Pons (tissue), 1 donor: ENCODE data around the gene AHRR.

Source experiments
- DNase-seq: peaks from one replicate; pipeline ENCODE4 v3.0.0-alpha.2; 2016; ENCODE audit warnings: low spot score

AHRR gene

DNA sequence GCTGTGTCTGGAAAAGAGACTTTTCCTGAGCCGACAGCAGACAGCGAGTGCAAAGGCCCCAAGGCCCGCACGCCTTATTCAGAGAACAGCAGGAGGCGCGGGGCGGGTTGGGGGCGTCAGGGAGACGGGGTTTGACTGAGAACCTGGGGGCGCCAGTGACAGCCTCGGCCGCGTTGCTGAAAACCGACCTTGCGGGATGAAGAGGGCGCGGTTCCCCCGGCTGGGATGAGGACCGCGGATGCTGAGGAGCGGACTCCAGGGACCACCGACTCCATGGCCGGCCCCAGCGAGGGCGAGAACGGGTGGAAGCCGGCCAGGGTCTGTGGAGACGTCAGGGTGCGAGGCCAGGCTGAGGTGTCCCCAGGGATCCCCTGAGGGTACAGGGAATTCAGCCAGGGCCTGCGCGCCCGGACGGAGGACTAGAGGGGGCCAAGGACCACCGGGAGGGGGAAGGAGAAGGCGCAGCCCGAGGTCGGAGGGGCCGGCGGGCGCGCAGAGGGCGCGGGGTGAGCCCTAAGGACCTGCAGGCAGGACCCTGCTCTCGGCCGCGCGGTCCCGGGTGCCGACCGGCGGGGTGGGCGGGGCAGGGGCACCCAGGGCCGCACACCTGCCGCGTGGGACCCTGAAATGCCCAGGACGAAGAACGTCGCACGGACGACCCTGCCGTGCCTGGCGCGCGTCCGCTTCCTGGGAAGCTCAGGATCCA is 837 bp upstream of the AHRR start:
- DNase-seq: no peak

DNA sequence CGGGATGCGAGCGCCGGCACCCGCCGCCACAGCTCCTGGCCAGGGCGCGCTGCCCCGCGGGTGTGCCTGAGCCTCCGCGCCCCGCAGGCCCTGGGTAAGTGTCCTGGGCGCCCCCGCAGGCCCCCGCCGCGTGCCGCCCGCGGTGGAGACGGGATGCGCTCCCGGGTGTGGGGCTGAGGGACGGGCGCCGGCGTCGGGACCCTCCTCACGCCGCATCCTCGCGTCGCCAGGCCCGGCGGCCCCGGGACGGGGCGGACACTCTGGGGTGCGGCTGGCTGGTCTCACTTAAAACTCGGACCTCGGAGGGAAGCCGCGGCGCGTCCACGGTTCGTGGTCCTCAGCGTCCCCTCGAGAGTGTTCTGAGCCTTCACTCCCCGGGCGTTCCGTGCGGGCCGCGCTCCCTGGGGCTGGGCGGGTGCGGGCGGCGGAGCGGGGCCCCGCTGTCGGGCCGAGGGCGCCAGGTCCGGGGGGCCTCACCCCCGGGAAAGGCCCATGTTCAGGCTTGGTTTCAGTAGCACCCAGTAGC is 275 bp downstream of the AHRR start:
- no peak for DNase-seq

DNA sequence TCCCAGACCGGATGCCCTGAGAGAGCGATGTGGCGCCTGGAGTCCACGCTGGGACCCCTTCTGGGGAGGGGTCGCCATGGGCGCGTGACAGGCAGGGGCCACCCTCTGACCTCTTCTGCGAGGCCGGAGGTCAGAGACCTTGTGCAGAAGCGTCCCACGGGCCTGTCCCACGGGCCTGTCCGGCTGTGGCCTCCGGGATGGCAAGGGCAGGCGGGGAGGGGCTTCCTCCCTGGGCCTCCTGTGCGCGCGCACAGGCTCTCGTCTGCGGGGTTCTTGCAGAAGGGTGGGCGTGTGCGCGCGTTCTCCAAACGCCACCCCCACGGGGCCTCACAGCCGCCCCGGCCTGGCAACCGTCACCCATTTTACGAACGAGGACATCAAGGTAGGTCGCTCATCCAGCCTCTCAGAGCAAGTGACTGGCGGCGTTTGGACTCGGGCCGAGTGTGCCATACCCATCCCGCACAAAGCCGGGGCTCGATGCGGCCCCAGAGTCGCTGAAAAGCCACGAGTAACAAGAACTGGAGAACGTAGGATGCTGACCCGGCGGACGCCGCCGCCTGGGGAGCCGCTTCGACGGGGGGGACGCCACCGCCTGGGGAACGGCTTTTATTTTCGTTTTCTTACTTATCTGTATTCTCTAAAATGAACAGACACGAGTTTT is 897 bp downstream of the AHRR start:
- DNase-seq: no peak

DNA sequence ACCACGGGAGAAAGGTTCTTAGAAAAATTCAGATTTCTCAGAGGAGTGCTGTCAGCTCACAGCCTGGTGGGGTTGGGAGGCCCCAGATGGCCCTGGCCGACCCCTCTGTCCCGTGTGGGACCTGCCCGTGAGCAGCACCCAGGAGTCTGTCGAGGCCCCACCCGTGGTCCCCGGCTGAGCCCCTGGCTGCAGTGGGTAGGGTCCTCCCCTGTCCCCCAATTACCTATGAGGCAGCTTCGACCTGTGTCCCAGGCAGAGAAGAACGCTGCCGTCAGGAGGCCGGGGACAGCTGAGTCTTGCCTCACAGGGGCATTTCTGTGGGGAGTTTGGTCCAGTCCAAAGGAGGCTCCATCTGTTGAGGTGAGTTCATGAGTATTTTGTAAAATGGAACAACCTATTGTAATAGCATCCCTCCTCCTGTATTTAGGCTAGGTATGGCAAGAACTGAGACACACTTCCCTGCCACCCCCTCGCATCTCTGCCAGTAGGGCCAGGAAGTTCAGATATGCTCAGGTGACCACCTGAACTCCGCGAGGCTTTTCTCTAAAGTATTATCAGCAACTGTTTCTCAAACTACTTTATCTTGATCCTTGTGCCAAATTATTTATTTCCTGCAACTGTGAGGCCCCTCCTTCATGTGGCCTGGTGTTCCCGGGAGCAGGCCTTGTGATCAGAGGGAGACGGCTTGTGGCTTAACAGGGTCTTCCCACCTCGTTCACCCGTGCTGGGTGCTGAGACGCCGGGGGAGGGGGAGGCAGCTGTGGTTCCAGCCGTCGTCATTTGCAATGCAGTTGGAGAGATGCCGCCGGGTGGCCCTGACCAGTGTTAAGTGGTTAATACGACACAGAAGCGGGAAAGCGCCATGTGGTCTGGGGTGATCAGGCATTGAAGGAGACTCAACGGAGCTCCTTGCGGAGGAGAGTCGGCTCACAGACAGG is 1.7 kb downstream of the AHRR start:
- no peak for DNase-seq

DNA sequence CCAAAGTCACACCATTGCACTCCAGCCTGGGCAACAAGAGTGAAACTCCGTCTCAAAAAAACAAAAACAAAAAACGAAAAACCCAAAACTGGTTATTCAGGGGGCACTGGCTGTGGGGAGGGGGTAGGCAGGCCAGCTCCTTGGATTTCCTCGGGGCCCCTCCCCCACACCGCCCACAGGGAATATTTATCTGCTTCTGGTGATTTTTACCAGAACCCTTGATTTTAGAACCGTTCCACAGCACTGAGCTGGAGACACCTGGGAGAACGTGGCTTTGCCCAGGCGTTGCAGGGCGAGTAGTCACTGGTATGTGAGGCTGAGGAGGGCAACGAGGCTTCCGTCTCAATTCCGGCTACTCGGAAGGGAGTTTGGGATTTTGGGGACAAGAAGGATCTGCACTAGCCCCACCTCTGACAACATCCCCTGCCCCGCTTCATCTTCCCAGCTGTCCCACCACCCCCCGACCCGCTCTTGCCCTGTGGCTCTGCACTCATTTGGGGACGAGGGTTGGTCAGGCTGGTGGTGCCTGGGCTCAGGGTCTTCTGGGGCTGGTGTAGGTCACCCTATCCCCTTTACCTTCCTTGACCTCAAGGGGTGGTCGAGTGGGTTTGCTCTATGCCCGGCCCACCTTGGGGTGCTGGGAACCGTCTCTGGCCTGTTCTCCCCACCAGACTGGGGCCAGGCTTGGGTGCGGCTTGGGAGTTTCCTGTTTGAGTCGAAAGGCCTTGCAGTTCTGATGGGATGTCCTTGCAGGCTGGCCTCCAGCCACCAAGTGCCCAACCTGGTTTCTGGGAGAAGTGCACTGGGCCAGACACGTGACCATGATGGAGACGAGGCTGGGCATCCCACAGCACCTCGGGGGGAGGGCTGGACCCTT is 3.5 kb downstream of the AHRR start:
- DNase-seq: no peak

DNA sequence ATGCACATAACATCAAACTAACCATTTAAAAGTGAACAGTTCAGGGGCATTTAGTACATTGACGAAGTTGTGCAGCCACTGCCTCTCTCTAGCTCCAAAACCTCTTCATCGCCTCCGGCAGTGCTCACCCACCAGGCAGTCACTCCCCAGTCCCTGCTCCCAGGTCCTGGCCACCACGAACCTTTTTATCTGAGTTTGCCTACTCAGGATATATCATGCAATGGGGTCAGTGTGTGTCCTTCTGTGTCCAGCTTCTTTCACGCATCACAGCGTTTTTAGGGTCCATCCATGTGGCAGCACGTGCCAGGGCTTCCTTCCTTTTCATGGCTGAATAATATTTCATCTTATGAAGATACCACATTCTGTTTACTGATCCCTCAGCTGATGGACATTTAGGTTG is 4.6 kb downstream of the AHRR start:
- DNase-seq: no peak

DNA sequence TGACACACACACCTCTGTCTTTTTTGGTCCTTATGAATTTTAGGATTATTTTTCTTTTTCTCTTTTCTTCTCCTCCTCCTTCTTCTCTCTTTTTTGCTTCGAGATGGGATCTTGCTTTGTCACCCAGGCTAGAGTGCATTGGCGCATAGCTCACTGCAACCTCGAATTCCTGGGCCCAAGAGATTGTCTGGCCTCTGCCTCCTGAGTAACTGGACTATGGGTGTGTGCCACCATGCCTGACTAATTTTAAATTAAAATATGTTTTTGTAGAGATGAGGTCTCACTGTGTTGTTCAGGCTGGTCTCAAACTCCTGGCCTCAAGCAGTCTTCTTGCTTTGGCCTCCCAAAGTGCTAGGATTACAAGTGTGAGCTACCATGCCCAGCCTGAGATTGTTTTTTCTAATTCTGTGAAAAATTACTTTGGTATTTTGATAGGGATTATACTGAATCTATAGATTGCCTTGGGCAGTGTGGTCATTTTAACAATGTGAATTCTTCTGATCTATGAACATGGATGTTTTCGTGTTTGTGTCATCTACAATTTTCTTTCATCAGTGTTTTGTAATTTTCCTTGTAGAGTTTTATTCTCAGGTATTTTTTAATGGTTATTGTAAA is 7.7 kb downstream of the AHRR start:
- no peak for DNase-seq

DNA sequence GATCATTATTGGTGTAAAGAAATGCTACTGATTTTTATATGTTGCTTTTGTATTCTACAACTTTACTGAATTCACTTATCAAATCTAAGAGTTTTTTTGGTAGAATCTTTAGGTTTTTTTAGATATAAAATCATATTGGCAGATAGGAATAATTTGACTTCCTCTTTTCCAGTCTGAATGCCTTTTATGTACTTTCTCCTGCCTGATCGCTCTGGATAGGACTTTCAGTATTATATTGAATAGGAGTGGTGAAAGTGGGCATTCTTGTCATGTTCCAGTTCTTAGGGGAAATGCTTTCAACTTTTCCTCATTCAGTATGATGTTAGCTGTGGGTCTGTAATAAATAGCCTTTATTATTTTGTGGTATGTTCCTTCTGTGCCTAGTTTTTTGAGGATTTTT is 8.3 kb downstream of the AHRR start:
- no peak for DNase-seq

DNA sequence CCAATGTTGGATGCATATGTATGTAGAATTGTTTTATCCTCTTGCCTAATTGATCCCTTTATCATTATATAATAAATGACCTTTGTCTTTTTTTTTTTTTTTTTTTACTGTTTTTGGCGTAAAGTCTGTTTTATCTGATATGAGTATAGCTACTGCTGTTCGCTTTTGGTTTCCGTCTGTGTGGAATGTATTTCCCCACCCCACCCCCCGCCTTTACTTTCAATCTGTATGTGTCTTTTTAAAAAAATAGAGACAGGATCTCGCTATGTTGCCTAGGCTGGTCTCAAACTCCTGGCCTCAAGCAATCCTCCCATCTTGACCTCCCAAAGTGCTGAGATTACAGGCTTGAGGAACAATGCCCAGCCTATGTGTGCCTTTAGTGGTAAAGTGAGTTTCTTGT is 11.3 kb downstream of the AHRR start:
- no peak for DNase-seq

DNA sequence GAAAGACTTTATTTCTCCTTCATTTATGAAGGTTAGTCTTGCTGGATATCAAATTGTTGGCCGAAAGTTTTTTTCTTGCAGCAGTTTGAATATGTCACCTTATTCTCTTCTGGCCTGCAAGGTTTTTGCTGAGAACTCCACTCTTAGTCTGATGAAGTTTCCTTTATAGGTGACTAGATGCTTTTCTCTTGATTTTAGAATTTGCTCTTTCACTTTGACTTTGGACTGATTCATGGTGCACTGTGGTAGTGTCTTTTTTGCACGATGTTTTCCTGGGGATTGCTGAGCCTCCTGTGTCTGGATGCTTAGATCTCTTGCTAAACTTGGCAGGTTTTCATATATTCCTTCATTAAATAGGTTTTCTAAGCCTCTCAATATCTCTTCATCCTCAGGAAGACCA is 12.4 kb downstream of the AHRR start:
- DNase-seq: no peak

DNA sequence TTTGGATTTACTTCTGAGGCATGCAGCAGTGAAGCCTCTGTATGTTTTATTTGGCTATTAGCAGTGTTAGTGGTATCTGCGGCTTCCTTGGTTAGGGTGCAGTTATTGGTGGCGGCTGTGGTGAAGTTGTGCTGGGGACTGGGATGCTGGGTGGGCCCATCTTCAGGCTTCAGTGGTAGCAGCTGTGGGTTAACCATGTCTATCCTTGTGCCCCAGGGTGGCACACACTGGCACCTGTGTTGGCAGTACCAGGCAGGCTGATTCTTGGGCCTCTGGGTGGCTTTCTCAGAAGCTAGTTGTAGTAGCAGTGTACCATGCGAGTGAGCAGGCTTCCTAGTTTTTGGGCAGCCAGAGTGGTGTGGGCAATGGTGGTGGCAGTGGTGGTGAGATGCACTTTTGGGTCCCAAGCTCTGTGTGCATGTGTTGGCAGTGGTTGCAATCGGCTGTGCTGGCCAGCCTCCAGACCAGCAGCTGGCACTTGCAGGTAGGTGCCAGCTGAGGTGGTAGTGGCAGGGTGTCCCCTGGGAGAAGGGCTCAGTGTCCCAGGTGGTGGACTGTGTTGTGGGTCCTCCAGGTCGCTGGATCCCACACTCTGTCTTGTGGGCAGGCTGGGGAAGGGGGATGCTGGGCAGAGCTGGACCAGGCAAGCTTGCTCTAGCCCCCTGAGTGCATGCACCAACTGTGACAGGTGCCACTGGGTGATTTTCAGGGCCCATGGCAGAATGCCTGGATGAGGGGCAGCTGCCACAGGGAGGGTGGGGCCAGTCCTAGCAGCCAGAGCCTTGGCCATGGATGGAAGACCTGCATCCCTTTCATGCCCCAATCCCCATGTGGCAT is 13.6 kb downstream of the AHRR start:
- DNase-seq: no peak

DNA sequence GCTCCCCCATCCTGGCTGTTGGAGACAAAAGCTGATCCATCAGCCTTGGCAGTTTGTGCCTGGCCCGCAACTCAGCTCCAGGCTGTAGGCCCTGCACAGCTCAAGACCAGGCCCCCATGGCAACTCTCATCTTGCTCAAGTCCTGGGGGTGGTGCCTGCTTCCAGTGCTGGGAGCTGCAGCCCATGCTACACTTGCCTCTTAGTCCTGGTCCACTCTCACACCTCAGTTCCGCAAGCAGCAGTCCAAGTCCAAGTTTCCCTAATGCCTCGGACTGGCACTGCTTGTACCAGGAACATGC is 14.2 kb downstream of the AHRR start:
- DNase-seq: no peak

DNA sequence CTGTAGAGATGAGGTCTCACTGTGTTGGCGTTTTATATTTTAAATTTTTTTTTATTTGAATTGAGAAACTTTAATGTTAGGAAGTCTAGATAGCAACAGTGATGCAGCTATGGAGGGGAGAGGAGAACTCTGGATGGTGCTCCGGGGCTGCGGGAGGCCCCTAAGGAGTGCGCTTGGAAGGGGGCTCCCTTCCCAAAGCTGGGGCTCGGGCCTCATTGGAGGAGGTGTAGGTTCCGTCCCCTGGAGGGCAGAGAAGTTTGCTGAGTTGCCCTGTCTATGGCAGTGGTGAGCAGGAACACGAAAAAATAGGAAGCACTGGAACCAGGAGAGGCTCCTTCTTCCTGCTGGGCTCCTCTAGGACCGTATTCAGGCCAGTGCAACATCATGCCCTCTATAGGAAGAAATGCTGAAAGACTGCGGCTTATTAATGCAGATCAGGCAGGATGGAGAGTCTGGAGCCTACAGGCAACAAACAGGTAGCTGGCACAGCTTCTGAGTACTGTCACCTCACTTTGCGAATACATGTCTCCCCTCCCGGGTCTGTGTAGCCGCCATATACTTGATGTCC is 16.1 kb downstream of the AHRR start:
- DNase-seq: no peak

DNA sequence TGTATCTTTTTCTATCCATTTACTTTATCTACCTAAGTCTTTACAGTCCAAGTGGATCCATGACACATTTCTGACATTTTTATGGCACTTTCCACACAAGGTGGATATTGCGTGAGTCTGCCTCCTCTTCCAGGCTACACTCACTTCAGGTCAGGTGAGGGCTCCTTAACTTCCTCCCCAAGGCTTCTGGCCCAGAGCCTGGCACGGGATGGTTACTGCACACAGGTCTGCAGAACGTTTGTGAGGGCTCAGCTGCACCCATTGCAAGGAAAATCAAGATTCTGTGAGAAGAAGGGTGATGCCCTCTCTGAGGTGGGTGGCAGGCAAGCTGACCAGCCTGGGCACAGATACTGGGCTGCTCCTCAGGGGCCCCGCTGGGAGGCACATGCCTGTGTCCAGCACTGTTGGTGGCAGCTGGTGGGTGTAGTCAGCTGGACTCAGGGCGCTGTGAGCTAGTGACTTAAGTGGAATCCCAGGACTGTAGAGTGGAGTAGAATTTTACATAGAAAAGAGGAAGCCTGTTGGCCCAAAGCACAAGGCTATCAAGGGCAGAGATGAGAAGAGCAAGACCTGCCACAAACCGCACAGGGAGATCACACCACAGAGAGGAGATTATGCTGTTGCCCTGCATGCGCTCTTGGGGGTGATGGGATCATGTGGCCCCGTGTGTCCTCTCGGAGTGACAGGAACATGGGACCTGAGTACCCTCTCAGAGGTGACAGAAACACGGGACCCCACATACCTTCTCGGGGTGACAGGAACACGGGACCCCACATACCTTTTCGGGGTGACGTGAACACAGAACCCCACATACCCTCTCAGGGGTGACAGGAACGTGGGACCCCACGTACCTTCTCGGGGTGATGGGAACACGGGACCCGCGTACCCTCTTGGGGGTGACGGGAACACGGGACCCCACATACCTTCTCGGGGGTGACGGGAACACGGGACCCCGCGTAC is 21.3 kb downstream of the AHRR start:
- DNase-seq: no peak

DNA sequence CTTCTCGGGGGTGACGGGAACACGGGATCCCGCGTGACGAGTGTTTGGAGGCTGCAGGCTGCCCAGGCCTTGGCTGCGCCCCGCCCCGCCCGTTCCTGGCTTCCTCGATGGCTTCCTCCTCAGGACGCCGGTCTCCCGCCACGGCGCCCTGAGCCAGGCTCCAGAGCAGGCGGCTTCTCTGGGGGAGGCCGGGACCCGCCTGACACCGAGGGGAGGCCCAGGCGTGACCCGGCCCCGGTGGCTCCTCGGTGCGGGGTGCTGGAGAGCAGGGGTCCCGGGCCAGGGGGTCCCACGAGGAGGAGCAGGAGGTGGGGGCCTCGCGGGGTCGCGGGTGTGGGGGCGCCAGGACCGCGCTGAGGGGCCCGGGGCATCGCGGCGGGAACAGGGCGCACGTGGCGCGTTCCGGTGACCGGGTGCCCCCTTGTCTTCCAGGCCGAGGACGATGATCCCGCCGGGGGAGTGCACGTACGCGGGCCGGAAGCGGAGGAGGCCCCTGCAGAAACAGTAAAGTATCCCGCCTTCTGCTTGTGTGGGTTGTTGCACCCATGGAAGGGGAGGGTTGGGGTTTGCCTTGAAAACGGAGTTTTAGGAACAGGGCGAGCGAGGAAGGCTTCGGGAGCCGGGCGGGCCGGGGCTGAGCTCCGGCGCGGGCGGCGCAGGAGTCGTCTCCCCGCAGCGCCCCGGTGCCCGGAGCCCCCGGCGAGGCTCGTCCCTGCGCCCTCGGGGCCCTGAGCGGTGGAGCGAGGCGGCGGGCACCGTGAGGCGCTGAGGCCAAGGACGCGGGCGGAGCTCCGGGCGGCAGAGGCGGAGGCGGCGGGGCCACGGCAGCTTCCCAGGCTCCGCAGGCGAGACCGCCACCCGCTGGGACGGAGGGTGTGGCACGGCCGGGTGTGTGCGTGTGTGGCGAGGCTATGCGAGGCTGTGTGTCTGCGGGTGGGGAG is 22.2 kb downstream of the AHRR start:
- DNase-seq: no peak

DNA sequence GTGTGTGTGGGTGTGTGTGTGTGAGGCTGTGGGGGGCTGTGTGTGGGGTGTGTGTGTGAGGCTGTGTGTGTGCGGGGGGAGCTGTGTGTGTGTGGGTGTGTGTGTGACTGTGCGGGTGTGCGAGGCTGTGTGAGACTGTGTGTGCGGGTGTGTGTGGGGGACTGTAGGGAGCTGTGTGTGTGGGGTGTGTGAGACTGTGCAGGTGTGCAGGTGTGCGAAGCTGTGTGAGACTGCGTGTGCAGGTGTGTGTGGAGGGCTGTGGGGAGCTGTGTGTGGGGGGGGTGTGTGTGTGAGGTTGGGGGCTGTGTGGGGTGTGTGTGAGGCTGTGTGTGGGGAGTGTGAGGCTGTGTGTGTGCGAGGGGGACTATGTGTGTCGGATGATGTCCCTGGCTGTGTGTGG is 23.2 kb downstream of the AHRR start:
- DNase-seq: no peak

DNA sequence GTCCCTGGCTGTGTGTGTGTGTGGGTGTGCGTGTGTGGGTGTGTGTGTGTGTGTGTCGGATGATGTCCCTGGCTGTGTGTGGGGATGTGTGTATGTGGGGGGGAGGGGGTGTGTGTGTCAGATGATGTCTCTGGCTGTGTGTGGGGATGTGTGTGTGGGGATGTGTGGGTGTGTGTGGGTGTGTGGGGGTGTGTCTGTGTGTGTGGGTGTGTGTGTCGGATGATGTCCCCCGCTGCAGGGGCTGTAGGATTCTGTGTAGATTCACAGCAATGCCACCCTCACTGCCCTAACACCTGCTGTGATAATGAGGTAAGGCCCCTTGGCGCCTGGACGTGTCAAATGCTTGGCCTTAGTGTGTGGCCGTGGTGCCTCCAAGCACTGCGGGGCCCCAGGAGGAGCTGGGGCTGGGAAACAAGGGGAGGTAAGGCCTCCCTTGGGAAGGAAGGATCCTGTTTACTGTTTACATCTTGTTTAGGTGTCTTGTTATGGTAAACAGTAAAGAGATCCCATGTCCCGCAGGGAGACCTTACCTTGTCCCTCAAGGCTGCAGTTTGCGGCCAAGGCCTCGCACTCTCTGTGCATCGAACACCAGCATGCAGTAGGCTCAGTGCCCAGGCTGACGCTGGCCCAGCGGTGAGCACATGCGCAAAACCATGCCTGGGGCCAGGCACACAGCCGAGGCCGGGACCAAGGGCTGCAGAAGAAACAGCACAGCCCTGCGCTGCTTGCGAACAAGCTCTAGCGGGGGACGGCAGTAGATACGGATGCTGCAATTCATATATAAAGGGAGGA is 24.1 kb downstream of the AHRR start:
- no peak for DNase-seq
